Endothelial cell of umbilical vein (primary cell): ENCODE measurements around the gene TRERF1.

ENCODE experiments used
- EZH2 ChIP-seq: IDR thresholded peaks from 2 replicates; pipeline ENCODE4 v1.6.1; 2012; ENCODE audit warnings: borderline replicate concordance, low read depth, mild to moderate bottlenecking, moderate library complexity, low read length, inconsistent platforms; ENCODE audit not compliant: severe bottlenecking
- FOS ChIP-seq: IDR thresholded peaks from 2 replicates; pipeline ENCODE4 v1.6.1; 2011; ENCODE audit warnings: mild to moderate bottlenecking, low read length, moderate library complexity, borderline replicate concordance; ENCODE audit not compliant: insufficient read depth
- JUN ChIP-seq: IDR thresholded peaks from 2 replicates; pipeline ENCODE4 v1.6.1; 2011; ENCODE audit warnings: borderline replicate concordance, low read depth; ENCODE audit not compliant: insufficient read length, insufficient read depth
- POLR2A ChIP-seq: IDR thresholded peaks from 2 replicates; pipeline ENCODE4 v1.6.1; 2012; ENCODE audit warnings: low read depth, mild to moderate bottlenecking, control low read depth, low read length
- POLR2AphosphoS5 ChIP-seq: IDR thresholded peaks from 2 replicates; pipeline ENCODE4 v1.6.1; 2012; ENCODE audit warnings: low read depth, mild to moderate bottlenecking, control low read depth, low read length, moderate library complexity; ENCODE audit not compliant: insufficient read depth
- TF ChIP-seq, protein P1 (sequence below), 2 donors: IDR thresholded peaks; 1 replicate in 1 of 2; 2 replicates in 1 of 2; pipeline ENCODE4 v1.5.1; 2011; ENCODE audit warnings: low read length in 2 of 2, mild to moderate bottlenecking in 2 of 2, moderate library complexity in 2 of 2, control low read depth in 1 of 2, inconsistent platforms in 1 of 2, low read depth in 1 of 2; ENCODE audit not compliant: insufficient read depth in 1 of 2; ENCODE audit errors: extremely low read depth in 1 of 2
- TF ChIP-seq, protein P2 (sequence below): IDR thresholded peaks from 2 replicates; pipeline ENCODE4 v1.6.1; 2011; ENCODE audit not compliant: insufficient read depth, insufficient read length

DNA sequence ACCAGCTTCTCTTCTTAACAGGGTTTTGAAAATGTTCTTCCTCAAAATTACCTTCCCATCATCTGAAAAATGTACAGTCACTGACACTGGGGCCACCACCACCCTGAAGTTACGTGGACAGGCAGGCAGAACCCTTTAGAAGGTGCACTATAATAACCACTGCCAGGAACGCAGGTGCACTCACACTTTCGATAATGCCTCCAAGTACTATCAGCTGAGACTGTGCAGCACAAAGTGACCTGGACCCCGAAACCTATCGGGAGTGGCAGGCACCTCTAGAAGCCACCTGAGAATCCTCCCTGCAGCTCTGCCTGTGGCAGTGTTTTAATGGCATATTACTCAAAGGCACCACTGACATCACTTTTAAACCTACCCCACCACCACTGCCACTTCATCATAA, 66.4 kb downstream of the TRERF1 start:
- TF ChIP-seq JUN: no peak
- no peak for TF ChIP-seq POLR2AphosphoS5
- TF ChIP-seq, protein P1, sequence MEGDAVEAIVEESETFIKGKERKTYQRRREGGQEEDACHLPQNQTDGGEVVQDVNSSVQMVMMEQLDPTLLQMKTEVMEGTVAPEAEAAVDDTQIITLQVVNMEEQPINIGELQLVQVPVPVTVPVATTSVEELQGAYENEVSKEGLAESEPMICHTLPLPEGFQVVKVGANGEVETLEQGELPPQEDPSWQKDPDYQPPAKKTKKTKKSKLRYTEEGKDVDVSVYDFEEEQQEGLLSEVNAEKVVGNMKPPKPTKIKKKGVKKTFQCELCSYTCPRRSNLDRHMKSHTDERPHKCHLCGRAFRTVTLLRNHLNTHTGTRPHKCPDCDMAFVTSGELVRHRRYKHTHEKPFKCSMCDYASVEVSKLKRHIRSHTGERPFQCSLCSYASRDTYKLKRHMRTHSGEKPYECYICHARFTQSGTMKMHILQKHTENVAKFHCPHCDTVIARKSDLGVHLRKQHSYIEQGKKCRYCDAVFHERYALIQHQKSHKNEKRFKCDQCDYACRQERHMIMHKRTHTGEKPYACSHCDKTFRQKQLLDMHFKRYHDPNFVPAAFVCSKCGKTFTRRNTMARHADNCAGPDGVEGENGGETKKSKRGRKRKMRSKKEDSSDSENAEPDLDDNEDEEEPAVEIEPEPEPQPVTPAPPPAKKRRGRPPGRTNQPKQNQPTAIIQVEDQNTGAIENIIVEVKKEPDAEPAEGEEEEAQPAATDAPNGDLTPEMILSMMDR (IDR thresholded peaks at IDR 0.05; ENCODE audit: extremely low read depth in 1 of 2, insufficient read depth in 1 of 2, low read depth in 1 of 2, low read length in 2 of 2): no peak
- TF ChIP-seq POLR2A: no peak
- TF ChIP-seq, protein P2, sequence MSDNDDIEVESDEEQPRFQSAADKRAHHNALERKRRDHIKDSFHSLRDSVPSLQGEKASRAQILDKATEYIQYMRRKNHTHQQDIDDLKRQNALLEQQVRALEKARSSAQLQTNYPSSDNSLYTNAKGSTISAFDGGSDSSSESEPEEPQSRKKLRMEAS: no peak
- no peak for TF ChIP-seq FOS
- no peak for TF ChIP-seq EZH2
